RKO (cell line): Measurements from ENCODE around the gene TINCR.
"Not testable (repeated sequence)": the region's sequence is repeated elsewhere in the genome, so short reads cannot be mapped to it uniquely, and the experiment has no call there.

Experiments
- DNase-seq: peaks from one replicate; pipeline ENCODE4 v3.0.0-alpha.2; 2016; ENCODE audit warnings: low spot score

Gene TINCR

GRCh38 chr19:5558101-5558621, 9.6 kb downstream of the TINCR start:
- no peak for DNase-seq

GRCh38 chr19:5557691-5558090, 10.1 kb downstream of the TINCR start:
- DNase-seq: no peak

- DNase-seq: no peak
Measured at GRCh38 chr19:5554828-5555227, 12.9 kb downstream of the TINCR start.

- no peak for DNase-seq
Measured at GRCh38 chr19:5553892-5554291, 13.9 kb downstream of the TINCR start.

- peak; percentile 64 for DNase-seq
Measured at GRCh38 chr19:5547881-5548280, 19.9 kb downstream of the TINCR start.

- no peak for DNase-seq
Measured at GRCh38 chr19:5545984-5546383, 21.8 kb downstream of the TINCR start.

- DNase-seq: no peak
Measured at GRCh38 chr19:5545051-5545450, 22.7 kb downstream of the TINCR start.

- DNase-seq: no peak
Measured at GRCh38 chr19:5542665-5543064, 25.1 kb downstream of the TINCR start.

GRCh38 chr19:5541456-5541855, 26.3 kb downstream of the TINCR start:
- no peak for DNase-seq

- DNase-seq: no peak
Measured at GRCh38 chr19:5540208-5540607, 27.5 kb downstream of the TINCR start.

GRCh38 chr19:5537870-5538269, 29.9 kb downstream of the TINCR start:
- DNase-seq: no peak

- not testable (repeated sequence) for DNase-seq
Measured at GRCh38 chr19:5536982-5537579, 30.7 kb downstream of the TINCR start.

- no peak for DNase-seq
Measured at GRCh38 chr19:5536337-5536894, 31.3 kb downstream of the TINCR start.

GRCh38 chr19:5534787-5535586, 32.8 kb downstream of the TINCR start:
- DNase-seq: peak; percentile 22

GRCh38 chr19:5533257-5533656, 34.5 kb downstream of the TINCR start:
- no peak for DNase-seq

GRCh38 chr19:5530701-5531100, 37.1 kb downstream of the TINCR start:
- DNase-seq: no peak

GRCh38 chr19:5526691-5527090, 41.1 kb downstream of the TINCR start:
- no peak for DNase-seq

GRCh38 chr19:5524081-5524480, 43.7 kb downstream of the TINCR start:
- no peak for DNase-seq

GRCh38 chr19:5522106-5522505, 45.6 kb downstream of the TINCR start:
- DNase-seq: no peak

- no peak for DNase-seq
Measured at GRCh38 chr19:5520501-5520900, 47.3 kb downstream of the TINCR start.

GRCh38 chr19:5519076-5519475, 48.7 kb downstream of the TINCR start:
- DNase-seq: no peak

- DNase-seq: no peak
Measured at GRCh38 chr19:5515737-5516136, 52.0 kb downstream of the TINCR start.

- no peak for DNase-seq
Measured at GRCh38 chr19:5514001-5514400, 53.8 kb downstream of the TINCR start.
